HG03460 (cell line): ENCODE results near the gene C2CD4A.

Experiments used
- ATAC-seq: cut with Tn5 transposase; IDR thresholded peaks from one replicate; pipeline ENCODE4 v1.9.1; 2021; ENCODE audit not compliant: unreplicated experiment

C2CD4A gene

DNA sequence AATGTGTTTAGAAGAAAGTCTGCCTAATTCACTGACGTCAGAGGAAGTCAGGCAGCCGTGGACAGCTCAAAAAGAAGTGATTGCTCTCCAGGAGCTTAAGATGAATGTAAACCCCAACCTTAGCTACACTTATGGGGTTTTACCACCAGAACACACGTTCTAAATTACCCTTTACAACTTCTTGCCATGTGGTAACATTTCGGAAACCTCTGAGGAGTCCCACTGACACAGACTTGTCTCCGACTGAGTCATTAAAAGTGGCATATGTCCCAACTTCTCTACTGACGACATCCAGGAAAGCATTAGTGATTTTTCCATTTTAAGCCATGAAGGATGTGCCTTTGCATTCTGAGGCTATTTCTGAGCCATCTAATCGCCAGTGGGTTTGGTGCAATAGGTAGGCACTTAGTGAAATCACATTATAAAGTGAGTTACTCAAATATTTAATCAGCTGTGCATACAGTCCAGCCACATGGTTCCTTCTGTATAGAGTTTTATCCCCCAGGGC lies 32.4 kb downstream of the C2CD4A start:
- ATAC-seq = no peak

DNA sequence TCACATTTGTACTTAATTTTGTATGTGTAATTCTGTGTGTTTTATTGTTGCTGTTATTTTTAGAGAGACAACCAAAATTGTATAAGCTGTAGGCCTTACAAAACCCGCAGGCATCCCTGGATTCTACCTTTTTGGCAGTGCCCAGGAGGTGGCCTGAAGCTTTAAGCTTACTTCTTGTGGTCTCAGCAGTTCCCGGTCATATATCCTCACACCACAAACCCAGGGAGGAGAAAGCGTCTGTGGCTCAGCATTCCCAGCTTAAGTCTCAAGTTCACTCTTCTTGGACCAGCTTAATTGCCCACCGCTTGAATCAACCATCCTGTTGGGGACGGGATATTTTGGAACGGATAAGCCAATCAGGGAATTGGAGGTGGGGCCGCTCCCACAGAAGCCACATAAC lies 36.7 kb downstream of the C2CD4A start:
- ATAC-seq = no peak

DNA sequence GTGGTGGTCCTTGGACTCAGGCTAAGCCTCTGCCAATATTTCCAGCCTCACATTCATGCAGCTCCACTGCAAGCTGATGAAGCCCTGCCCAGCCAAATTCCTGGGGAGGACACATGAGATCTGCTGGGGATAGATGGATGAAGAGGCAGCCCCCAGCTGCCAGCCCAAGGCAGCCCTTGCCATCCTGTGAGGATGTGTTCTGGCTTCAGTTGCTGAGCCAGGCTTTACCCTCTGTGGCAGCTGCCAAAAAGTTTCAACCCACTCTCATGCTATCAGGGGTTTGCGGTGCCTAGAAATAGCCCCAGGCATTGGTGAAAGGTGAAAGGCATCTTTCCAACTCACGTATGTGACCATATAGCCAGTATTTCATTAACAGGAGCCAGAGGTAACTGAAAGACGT lies 37.6 kb downstream of the C2CD4A start:
- ATAC-seq = no peak

DNA sequence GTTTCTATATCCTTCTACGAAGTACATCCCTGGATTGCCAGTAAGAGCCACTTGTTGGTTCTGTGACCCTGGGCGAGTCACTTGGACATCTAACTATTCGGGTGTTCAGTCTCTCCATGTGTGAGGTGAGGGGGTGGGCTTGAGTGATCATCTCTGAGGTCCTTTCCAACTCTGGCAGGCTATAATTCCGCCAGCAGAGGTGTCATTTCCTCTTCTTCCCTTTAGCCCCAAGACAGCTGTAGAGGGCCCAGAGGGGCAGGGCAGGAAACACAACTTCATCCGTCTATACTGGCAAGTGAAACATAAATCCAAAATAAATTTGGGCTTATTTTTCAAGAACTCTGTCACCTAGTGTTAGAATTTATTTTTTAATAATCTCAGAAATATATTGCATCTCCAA lies 38.1 kb downstream of the C2CD4A start:
- no peak for ATAC-seq

DNA sequence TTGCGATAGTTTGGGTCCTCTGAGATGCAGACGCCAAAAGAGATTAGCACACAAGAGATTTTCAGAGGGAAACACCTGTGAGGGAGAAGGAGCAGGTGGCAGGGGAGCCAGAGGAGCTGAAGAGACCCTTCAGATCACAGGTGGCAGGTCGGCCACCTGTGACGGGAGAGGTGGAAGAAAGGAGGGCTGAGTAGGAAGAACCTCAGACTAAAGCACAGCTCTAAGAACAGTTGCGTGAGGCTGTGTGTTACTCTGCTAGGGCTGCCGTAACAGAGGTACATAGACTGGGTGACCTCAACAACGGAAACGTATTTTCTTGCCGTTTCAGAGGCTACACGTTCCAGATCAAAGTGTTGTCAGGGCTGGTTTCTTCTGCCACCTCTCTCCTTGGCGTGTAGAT lies 38.5 kb downstream of the C2CD4A start:
- no peak for ATAC-seq

DNA sequence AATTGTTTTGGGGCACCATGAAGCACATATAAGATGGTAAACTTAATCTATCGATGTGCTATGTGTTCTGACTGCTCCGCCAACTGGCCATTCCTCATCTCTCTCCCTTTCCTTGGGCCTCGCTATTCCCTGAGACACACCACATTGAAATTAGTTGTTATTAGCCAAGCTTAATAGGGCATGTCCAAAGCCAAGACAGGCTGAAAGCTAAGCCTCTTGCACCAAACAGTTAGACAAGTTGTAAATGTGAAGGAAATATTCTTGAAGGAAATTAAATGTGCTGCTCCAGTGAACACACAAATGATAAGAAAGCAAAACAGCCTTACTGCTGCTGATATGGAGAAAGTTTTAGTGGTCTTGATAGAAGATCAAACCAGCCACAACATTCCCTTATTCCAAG lies 39.3 kb downstream of the C2CD4A start:
- no peak for ATAC-seq

DNA sequence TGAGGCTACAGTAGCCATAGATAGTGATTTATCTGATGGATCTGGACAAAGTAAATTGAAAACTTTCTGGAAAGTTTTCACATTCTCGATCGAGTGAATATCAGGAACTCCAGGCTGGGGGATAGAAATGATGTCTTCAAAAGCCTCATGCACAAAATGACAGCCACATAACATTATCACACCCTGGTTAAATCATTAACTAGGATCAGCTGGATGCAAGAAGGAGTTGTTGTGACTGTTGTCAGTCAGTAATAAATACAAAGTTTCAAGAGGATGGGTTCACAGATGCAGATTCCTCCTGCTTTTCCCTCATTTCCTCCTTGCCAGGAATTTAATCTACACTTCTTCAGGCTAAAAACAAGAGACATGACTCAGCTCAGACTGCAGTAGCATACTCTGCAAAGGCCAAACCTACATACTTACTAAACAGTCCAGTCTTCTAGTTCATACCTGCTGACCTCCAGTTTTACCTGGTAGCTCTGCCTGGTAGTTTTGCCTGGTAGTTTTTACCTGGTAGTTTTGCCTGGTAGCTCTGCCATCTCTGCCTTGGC lies 40.9 kb downstream of the C2CD4A start:
- ATAC-seq = no peak

DNA sequence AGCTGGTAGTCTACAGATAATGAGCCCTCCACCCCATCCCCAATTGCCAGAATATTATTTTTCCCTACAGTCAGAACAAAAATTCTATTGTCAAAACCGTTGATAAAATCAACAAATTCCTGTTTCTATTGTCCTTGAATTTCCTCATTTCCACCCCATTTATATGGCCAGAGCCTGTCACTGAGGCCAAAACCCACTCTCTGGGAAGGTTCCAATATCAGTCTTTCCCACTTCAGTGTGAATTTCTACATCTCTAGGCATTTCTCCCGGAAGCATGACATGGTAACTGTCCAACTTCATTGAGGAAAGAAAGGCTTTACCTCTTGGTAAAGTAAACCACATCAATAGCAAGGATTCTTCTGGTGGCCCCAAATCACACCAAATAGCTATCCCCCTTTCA lies 41.6 kb downstream of the C2CD4A start:
- no peak for ATAC-seq

DNA sequence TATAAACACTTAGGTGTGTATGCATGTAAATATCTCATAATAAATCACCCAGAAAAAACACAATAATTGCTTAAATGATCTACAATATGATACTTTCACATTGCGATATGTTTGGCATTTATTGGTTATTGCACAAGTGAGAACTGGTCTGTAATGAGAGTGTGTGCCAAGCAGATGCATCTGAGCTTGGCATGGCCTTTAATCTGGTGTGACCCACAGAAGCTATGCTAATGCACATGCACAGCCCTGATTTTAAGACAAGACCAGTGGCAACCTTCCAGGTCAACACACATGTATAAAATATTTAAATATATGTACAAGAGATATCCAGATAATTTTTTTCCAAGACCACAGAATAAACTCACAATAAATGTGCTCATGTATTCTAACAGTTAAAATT lies 42.7 kb downstream of the C2CD4A start:
- no peak for ATAC-seq

DNA sequence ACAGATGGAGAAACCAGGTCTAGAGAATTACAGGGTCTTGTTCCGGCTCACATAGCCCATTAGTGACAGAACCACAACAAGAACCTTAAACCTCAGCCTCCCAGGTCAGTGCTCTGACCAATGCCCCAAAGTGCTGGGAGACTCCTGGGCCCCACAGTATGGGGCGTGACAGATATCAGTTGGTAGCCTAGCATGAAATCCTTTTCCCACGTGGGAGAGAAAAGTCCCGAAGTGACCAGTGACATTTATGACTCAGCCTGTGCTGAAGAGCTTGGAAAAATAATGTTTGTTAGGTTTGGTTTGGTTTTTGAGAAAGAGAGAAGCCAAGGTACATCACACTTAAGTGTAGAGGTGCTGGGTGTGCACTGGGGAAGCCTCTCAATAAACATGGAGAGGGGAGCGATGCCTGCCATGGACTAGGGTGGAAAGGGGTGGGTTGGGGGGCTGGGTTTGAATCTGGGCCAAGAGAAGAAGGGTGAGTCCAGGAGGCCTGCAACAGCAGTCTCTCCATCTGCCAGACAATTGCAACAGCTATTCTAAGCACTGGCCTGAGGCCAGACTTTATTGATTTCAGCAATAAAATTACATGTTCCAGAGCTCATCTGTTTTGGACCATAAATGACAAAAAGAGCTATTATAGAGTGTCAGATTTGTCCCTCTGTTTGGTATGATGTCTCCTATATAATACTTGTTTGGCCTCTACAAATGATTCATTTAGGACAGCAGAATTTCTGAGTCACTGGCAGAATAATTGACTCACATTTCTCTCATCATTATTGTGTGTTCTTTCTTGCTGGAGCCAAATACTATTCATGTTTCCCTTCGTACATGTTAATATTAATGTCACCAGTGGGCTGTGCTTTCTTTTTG lies 43.4 kb downstream of the C2CD4A start:
- ATAC-seq = no peak

DNA sequence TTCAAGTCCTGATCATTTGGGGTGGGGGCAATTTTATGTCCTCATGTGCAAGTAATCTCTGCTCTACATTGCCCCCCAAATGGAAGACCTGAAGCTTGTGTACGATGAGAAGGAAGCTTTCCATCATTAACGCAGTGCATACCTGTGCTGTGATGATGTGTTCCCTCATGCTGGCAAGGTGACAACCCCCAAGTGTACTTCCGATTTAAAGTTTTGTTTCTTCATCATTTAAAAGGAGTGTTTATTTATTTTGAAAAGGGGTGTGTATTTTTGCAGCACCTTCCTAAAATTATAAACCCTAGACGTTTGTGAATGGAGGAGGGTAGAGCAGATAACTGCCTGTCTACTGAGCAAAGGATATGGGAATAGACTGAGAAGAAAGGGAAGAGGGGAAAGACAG lies 45.3 kb downstream of the C2CD4A start:
- ATAC-seq = no peak

DNA sequence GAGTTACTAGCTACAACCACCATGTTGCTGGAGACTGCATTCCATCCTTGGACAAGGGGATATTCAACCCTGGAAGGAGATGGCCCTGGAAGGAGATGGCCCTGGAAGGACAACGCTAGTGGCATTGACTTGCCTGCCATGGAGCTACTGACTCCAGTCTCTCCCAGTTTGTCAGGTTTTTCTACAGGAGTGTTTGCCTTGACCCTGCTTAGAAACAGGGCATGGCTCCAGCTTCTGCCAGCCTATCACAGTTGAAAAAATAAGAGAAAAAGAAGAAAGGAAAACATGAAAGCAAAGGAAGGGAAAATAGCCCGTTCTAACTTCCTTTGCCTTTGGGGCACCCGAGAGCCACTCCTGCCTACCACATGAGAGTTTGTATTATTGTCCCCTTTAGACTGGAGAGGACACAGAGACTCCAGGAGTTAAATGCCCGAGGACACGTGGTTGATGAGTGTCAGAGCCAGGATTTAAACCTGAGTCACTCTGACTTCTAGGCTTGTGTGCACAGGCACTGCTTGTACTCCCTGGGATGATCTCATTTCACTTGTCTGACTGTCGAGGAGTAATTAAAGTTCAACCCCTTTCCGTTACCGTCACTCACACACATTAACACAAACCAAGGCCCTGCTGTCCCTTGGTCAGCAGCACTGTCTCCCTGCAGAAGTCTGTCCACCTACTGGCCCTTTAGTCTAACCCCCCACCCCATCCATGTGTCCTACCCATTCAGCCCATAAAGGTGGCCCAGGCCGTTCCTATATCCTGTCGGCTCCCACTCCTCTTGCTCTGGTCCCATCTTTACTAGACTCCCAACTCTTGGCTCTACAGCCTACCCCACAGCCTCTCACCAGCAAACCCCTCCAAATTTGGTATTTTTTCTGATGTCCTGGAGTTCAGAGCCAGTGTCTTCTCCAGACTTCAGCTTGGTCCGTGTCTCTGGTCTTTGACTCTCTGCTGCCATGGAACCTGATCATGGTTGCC lies 46.1 kb downstream of the C2CD4A start:
- no peak for ATAC-seq

DNA sequence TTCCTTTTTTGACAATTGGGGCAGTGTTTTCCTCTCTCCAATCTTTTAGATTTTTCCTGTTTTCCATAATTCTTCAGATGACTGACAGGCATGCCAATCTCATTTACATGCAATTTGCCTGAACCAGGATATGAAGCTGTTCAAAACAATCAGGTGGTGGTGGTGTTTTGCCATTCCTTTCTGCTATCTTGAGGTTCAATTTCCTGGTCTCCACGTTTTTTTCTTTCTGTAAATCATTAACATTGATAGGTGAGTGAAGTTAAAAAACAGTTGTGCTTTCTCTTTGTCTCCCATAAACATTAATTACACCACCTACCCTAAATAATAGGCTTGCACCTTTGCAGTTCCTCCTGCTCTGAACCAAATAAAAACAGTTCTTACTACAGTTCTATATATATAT lies 49.1 kb downstream of the C2CD4A start:
- no peak for ATAC-seq

DNA sequence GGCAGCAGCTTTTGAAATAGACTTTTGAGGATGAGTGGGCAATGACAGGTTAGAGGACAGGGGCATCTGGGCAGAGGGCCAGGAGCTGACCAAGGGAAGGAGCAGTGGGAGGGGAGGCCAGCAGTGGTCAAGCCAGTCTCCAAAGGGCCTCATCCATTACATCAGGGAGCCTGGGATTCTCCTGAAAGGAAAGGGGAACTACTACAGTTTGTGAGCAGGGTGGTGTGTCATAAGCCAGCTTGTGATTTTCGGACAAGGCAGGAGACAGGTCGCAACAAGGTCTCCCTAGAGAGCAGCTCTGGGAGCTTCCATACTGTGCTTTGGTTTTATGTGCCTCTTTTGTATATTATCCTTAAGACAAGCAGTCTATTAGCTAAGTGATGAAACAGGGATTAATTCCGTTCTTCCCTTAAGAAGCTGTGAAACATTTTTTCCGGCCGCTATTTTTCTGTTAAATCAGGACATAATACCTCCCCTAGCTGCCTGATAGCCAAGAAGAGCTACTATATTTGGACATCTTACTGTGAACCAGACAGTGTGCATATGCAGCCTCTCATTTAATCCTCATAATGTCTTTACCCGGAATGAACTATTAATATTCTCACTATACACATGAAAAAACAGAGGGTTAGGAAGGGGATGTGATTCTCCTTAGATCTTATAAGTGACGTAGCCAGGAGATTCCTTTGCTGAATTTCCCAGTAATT lies 51.9 kb downstream of the C2CD4A start:
- no peak for ATAC-seq

DNA sequence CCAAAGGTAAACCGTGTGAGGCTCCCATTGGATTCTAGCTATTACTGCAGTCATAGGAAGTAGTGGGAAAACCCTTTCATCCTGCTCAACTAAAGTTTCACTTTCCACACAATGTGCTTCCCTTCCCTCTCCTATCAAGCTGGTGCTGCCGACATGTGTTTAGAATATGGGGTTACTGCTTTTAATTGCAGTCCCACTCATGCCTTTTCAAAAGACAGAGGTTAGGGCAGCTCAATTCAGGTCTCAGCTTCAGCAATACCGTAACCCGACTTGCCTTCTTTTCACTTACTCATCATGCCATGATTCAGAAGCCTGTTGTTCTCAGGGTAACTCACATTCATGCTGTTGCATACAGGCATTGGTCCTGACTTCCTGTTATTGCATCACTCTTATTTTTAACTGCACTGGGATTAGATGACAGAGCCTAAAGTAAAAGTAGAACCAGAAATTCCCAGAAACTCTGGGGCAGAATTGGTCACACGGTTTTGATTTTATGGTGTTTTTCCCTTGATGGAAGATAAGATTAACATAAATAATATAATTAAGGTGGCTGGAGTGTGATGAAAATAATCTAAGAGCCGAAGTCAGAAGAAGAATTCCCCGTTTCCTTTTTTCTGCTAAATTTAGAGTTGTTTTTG lies 52.6 kb downstream of the C2CD4A start:
- ATAC-seq = no peak

DNA sequence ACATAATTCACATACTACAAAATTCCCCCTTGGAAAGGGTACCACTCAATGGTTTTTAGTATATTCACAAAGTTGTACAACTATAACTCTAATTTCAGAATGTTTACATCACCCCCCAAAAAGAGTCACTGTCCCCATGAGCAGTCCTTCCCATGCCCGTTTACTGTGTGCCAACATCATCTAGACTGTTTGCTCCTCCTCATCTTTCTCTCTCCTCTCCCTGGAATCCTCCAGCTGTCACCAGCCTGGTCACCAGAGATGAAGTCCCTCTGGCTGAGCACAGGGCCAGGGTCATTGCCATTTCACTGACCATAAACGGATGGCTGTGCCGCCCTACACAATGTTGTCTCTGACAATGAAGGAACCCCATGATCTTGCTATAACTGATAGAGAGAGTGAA lies 53.1 kb downstream of the C2CD4A start:
- no peak for ATAC-seq
